Measurements from ENCODE around the gene ARGFX.
A peak's percentile ranks its signal among the peaks of the same experiment; 100 is the strongest.
"Not testable (repeated sequence)": the region's sequence is repeated elsewhere in the genome, so short reads cannot be mapped to it uniquely, and the experiment has no call there.

The ARGFX gene

GRCh38 chr3:121567649-121568048 lies at the start of gene ARGFX:
TSS of gene ARGFX (plus strand) at chr3:121567949. CDS start at chr3:121570714, 2,765 bp downstream.
- DNase-seq (ENCODE audit: low spot score), result no peak

GRCh38 chr3:121517953-121518655 lies 49.6 kb upstream of the ARGFX start:
- DNase-seq (ENCODE audit: low spot score), result no peak

DNA sequence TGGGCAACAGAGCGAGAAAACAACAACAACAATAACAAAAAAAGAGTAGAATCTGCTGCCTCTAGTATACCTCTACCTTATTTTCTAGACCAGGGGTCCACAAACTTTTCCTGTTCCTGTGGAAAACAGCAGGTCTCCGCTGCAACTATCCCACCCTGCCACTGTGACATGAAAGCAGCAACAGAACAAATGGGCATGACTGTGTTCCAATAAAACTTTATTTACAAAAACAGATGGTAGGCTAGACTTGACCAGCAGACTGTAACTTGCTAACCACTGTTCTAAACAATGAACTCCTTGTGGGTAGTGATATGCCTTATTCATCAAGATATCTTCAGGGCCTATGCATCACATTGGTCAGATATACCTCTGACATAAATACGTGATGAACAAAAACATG lies 47.2 kb upstream of the ARGFX start:
- DNase-seq (ENCODE audit: low spot score), result no peak

DNA sequence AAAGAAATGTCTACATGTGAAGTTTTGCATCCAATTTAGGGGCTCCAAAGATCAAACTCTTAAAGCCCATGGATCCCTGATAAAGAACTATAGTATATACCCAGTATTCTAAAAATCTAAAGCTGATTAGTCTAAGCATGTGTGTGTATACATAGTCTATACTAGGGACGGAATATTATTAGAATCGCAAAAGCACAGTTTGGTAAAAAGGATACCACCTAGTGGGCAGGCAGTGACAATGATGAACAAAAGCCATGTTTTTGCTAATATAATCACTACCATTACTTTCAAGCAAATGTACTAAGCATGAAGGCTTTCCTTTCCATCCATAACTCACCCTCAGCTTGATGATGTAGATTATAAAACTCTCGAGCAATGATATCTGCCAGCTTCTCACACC lies 38.4 kb upstream of the ARGFX start:
- DNase-seq (ENCODE audit: low spot score), result no peak

- no peak for DNase-seq (ENCODE audit: low spot score)
Measured at GRCh38 chr3:121531269-121531668, 36.5 kb upstream of the ARGFX start.

- no peak for DNase-seq (ENCODE audit: low spot score)
Measured at GRCh38 chr3:121542924-121543323, 24.8 kb upstream of the ARGFX start.

- DNase-seq (ENCODE audit: low spot score), result peak; percentile 14
Measured at GRCh38 chr3:121545049-121545573, 22.6 kb upstream of the ARGFX start.

DNA sequence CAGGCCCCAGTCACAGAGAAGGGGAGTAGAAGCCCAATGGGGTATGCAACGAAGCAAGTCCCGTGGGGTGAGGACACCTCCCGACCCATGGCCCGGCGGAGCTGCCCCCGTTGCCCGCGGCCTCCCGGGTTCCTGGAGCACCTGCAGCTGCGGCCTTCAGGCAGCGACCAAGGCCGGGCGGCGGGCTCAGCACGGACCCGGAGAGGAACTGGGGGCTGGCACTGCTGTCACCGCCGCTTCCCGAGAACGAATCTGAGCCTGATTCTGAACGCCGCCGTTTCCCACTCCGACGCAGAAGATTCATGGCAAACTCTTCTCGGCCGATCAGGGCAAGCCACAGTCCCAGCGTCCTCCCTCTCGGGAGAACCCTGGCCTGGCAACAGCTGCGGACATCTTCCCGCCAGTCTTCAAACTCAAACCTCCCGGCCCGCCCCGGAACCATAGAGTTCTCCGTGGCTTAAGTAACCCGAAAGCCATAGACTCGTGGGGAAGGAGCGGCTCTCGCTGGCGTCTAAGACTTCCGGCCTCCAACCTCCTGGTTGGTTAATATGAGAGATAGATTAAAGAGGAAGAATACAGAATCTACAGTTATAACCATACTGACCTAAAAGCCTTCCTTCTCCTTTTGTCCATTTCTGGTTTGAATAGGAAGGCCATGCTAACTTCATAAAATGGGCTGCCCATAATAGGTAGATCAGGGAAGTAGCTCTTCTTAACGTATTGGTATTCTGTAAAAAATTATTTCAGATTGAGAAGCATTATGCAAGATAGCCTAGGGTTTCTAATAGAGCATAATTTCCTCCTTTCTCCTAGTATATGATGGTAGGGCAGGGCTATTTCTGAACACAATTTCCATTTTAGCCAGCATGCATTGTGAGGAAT lies 21.9 kb upstream of the ARGFX start, which contains the start of gene POLQ:
Gene POLQ (minus strand): TSS at position 415 of the 882 bp plus-strand sequence. CDS start 111 bp downstream, at position 304.
- DNase-seq (ENCODE audit: low spot score), result peak; percentile 92

DNA sequence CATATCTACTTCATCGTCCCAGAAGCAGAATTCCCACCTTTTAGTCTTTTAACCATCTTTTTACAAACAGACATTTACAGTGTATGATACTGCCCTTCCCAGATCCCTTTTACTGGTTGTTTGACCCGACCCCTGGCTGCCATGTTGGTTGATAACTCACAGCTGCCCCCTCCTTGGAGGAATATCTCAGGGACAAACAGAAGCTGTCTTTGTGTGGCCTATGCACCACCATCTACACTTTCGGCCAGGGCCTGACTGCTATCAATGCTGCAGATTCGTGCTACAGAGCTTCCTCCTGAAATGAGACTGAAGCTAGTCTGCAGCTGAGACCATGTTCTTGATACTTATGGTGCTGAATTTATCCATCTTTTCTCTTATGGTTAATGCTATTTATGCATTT lies 15.4 kb upstream of the ARGFX start:
- DNase-seq (ENCODE audit: low spot score), result no peak

DNA sequence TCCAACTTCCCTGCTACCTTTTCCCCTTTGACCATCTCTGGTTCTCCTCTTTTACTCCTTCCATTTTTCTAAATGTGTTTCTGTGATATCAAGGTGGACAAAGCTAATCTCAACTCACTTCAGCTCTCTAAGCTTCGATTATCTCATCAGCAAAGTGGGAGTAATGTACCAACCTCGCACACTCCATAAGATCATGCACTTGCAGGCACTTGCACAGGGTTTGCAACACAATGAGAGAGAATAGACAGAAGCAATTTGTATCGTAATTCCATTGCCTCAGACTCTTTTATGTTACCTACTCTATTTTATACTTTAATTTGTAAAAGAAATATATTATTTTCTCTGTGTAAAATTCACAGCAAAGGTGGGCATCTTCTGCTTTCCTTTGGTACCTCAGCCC lies 15.0 kb upstream of the ARGFX start:
- no peak for DNase-seq (ENCODE audit: low spot score)

DNA sequence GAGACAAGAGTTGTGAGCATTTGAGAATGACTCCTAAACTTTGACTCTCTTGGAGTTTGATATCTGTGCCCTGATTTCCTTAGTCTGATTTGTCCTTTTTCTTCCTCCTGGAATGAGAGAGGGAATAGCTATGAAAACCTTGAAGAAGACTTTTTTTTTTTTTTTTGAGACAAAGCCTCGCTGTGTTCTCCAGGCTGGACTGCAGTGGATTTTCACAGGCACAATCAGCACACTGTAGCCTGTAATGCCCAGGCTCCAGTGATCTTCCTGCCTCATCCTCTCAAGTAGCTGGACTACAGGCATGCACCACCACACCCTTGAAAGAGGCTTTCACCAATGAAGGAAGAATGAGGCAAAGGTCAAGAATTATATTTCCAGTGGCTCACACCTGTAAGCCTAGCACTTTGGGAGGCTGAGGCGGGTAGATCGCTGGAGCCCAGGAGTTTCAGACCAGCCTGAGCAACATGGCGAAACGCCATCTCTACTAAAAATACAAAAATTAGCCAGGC lies 10.3 kb upstream of the ARGFX start:
- no peak for DNase-seq (ENCODE audit: low spot score)

GRCh38 chr3:121562148-121562547 lies 5.6 kb upstream of the ARGFX start:
- DNase-seq (ENCODE audit: low spot score), result no peak

- no peak for DNase-seq (ENCODE audit: low spot score)
Measured at GRCh38 chr3:121566773-121567172, 976 bp upstream of the ARGFX start.

DNA sequence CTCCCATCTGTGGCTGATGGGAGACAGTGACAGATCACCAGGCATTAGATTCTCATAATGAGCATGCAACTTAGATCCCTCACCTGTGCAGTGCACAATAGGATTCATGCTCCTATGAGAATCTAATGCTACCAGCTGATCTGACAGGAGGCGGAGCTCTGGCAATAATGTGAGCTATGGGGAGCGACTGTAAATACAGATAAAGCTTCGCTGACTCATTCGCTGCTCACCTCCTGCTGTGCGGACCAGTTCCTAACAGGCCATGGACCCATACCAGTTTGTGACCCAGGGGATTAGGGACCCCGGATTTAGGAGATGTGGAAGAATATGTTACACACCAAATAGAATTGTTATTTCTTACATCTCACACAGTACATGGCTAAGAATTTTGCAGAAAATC lies 6.7 kb downstream of the ARGFX start:
- no peak for DNase-seq (ENCODE audit: low spot score)

- no peak for DNase-seq (ENCODE audit: low spot score)
Measured at GRCh38 chr3:121581691-121582090, 13.9 kb downstream of the ARGFX start.

GRCh38 chr3:121584418-121584817 lies 16.7 kb downstream of the ARGFX start:
- DNase-seq (ENCODE audit: low spot score), result no peak

- DNase-seq (ENCODE audit: low spot score), result no peak
Measured at GRCh38 chr3:121592856-121593702, 25.3 kb downstream of the ARGFX start, which contains the start of gene FBXO40. TSS of gene FBXO40 (plus strand) at chr3:121593379. CDS start at chr3:121620576, 27,197 bp downstream.

GRCh38 chr3:121593806-121594205 lies 26.1 kb downstream of the ARGFX start:
- DNase-seq (ENCODE audit: low spot score), result not testable (repeated sequence)

GRCh38 chr3:121594850-121595249 lies 27.1 kb downstream of the ARGFX start:
- no peak for DNase-seq (ENCODE audit: low spot score)

DNA sequence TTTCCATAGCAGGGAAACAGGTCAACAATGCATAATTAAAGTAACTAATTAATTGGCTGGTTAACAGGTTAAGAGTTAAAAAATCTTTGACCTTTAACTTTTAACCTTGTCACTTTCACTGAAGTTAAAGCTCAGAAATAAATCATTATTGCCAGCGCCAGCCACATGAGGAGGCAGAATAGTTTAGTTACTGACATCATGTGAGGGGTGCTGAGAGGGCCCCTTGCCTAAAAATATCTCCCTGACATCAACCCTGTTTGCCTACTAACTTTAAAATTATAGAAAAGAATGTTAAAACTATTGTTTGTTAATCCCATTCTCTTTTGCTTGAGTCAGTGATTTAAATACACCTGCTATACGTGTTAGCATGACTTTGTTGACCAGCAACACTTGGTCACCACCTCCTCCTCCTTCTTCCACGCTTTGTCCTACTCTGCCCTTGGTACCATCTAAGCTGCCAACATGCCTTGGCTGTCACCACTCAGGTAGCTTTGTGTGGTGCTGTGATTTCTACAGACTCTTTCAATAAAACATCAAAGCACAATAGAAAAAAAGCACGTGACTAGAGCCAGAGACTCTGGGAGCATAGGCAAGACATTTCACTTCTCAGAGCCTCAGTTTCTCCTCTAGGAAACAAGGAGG lies 28.1 kb downstream of the ARGFX start:
- no peak for DNase-seq (ENCODE audit: low spot score)

GRCh38 chr3:121598564-121598963 lies 30.8 kb downstream of the ARGFX start:
- no peak for DNase-seq (ENCODE audit: low spot score)
